ENCODE data around the gene E2F1. TPM values are rescaled to one million over a fixed set of nuclear protein-coding genes. Genes with fewer than 3 reads are reported as not detected.

The E2F1 gene
- total and polyA plus RNA-seq, 2 of the 4 experiments (the other 2 are of a cell fraction) = 10.9 to 14.0 TPM

DNA sequence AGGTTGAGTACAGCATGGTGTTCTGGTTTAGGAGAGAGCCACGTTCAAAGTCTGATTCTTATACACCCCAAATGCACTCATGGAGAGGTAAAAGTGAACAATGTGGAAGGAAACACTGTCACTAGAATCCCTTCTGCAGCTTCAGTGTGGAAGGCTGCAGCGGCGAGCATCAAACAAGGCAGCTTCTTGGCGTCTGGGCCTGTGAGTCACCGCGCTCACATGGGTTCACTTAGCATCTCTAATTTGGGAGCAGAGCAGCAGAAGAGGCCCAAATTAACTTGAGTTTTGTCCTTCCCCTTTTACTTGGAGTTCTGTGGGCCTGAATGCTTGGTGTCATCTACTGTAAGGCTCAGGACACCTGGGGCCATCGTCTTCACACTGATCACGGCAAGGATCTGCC lies 10.9 kb upstream of the E2F1 start:
- H3K27ac ChIP-seq (ENCODE audit: insufficient read depth, low read length) = no peak overlapping the region
- CTCF ChIA-PET = no interaction called here

More for the DNA sequence above, 10.9 kb upstream of the E2F1 start:
- Histone ChIP-seq H3K79me1 (ENCODE audit: low read depth in 1 of 2, low read length in 2 of 2) (no peaks in the 10 kb centered on the region), H2BK120ac (ENCODE audit: low read depth, low read length) (no peak overlapping the region), H3K4me1 (ENCODE audit: control insufficient read depth, insufficient read depth, low read length) (no peaks in the 10 kb centered on the region), H3K9ac (ENCODE audit: low read depth, low read length) (no peak overlapping the region), H2AK5ac (ENCODE audit: low read depth, low read length) (no peak overlapping the region), H4K91ac (ENCODE audit: insufficient read depth, low read depth, low read length) (no peak overlapping the region), H2BK15ac (ENCODE audit: low read depth, low read length) (no peak overlapping the region), H3K9me1 (ENCODE audit: insufficient read depth, low read length) (no peaks in the 10 kb centered on the region), H2BK5ac (ENCODE audit: low read depth, low read length, poor library complexity, severe bottlenecking) (no peak overlapping the region), H3K18ac (ENCODE audit: low read depth, low read length) (no peak overlapping the region), H3K4me2 (ENCODE audit: low read depth, low read length) (no peak overlapping the region), H3K4ac (ENCODE audit: low read depth, low read length) (no peak overlapping the region), H4K20me1 (ENCODE audit: insufficient read depth, low read length) (no peaks in the 10 kb centered on the region), H3K23ac (ENCODE audit: low read depth, low read length) (no peak overlapping the region), H4K5ac (ENCODE audit: low read depth, low read length) (no peak overlapping the region), H2BK20ac (ENCODE audit: low read depth, low read length) (no peak overlapping the region), H3K36me3 (ENCODE audit: control insufficient read depth, insufficient read depth, low read length) (no peaks in the 10 kb centered on the region), H4K8ac (ENCODE audit: low read depth in 2 of 2, low read length in 2 of 2) (no peak overlapping the region), H2AFZ (replicated peaks; ENCODE audit: low read length, poor library complexity) (no peak overlapping the region), H3K56ac (ENCODE audit: extremely low read depth, insufficient read depth, low read length) (no peak overlapping the region), H3K4me3 (ENCODE audit: insufficient read depth, low read depth, low read length) (no peak overlapping the region), H3K14ac (replicated peaks; ENCODE audit: low read depth, low read length) (no peak overlapping the region), H3K9me3 (ENCODE audit: control insufficient read depth, insufficient read depth, low read length) (no peaks in the 10 kb centered on the region), H3K27me3 (ENCODE audit: control insufficient read depth, insufficient read depth, low read length) (no peaks in the 10 kb centered on the region), H2AK9ac (replicated peaks; ENCODE audit: low read depth, low read length, poor library complexity) (no peak overlapping the region)
- DNase-seq (peak; percentile 44), ATAC-seq (ENCODE audit: low read depth) (no peak; the same call in 1 of the 2 replicates)
- POLR2A ChIA-PET (ENCODE audit: unreplicated experiment) = no interaction called here
- dilution Hi-C loops (cut with HindIII; ENCODE audit: low sequenced_read_pairs, unreplicated experiment) (no loop called here), in situ Hi-C loops (cut with MboI; ENCODE audit: low sequenced_read_pairs) (no loop called here), intact Hi-C loops (cut with micrococcal nuclease) (no loop called here)
- BruUV-seq (replicated peaks) = no TSS peak
- TF ChIP-seq, protein P1, sequence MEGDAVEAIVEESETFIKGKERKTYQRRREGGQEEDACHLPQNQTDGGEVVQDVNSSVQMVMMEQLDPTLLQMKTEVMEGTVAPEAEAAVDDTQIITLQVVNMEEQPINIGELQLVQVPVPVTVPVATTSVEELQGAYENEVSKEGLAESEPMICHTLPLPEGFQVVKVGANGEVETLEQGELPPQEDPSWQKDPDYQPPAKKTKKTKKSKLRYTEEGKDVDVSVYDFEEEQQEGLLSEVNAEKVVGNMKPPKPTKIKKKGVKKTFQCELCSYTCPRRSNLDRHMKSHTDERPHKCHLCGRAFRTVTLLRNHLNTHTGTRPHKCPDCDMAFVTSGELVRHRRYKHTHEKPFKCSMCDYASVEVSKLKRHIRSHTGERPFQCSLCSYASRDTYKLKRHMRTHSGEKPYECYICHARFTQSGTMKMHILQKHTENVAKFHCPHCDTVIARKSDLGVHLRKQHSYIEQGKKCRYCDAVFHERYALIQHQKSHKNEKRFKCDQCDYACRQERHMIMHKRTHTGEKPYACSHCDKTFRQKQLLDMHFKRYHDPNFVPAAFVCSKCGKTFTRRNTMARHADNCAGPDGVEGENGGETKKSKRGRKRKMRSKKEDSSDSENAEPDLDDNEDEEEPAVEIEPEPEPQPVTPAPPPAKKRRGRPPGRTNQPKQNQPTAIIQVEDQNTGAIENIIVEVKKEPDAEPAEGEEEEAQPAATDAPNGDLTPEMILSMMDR (conservative IDR thresholded peaks at IDR 0.05; ENCODE audit: low read depth, low read length) = no peak
- TF ChIP-seq RCOR1 (IDR thresholded peaks at IDR 0.05; ENCODE audit: insufficient replicate concordance, low read length) (no peak), NFE2L2 (IDR thresholded peaks at IDR 0.05; ENCODE audit: low read depth, low read length) (no peak), CHD1 (IDR thresholded peaks at IDR 0.05; ENCODE audit: low read depth, low read length) (no peak), POLR2A (IDR thresholded peaks at IDR 0.05; ENCODE audit: low read depth, low read length) (no peak), RFX5 (IDR thresholded peaks at IDR 0.05; ENCODE audit: low read depth, low read length) (no peak), SMC3 (IDR thresholded peaks at IDR 0.05; ENCODE audit: low read depth, low read length) (no peak), FOS (IDR thresholded peaks at IDR 0.05; ENCODE audit: low read depth, low read length) (no peak), MAFK (IDR thresholded peaks at IDR 0.05; ENCODE audit: low read depth, low read length) (no peak), BHLHE40 (IDR thresholded peaks at IDR 0.05; ENCODE audit: low read depth, low read length) (no peak), MAZ (IDR thresholded peaks at IDR 0.05; ENCODE audit: borderline replicate concordance, low read depth, low read length) (no peak), MXI1 (IDR thresholded peaks at IDR 0.05; ENCODE audit: borderline replicate concordance, low read depth, low read length) (no peak), CEBPB (IDR thresholded peaks at IDR 0.05; ENCODE audit: low read depth, low read length) (no peak)
- TF ChIP-seq, protein P2, sequence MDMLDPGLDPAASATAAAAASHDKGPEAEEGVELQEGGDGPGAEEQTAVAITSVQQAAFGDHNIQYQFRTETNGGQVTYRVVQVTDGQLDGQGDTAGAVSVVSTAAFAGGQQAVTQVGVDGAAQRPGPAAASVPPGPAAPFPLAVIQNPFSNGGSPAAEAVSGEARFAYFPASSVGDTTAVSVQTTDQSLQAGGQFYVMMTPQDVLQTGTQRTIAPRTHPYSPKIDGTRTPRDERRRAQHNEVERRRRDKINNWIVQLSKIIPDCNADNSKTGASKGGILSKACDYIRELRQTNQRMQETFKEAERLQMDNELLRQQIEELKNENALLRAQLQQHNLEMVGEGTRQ (IDR thresholded peaks at IDR 0.05; ENCODE audit: low read depth, low read length) = no peak
- 84% methylated on average over 7 of the region's 8 CpGs; no CpG with 5 or more reads in 1 of the 2 experiments for WGBS, 2 experiments (ENCODE audit: extremely low coverage in 2 of 2, insufficient read length in 1 of 2)
